GM18870 (cell line): ENCODE measurements around the gene STN1.

Experiments
- ATAC-seq: cut with Tn5 transposase; IDR thresholded peaks from one replicate; pipeline ENCODE4 v1.9.1; 2021; ENCODE audit warnings: moderate library complexity; ENCODE audit not compliant: unreplicated experiment

STN1 gene

DNA sequence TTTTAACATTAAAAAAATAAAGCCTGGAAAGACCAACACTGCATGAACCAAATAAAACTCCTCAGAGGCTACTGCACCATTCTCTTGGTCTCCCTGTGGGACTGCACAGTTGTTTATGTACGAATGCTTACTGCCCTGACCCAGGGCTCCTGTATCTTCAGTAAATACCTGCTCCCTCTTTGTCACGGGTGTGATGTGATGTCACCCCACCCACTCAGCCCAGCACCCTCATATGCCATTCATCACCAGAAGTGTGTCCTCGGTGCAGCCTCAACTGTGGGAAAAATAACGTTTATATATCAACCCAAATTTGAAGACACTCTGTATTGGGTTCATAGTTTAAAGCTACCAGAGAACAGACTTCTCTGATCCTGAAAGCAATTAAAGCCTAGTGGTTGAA lies 48.6 kb downstream of the STN1 start:
- no peak for ATAC-seq

- no peak for ATAC-seq
Observed at GRCh38 chr10:103868200-103868599, 49.8 kb downstream of the STN1 start.

GRCh38 chr10:103861505-103861904 lies 56.5 kb downstream of the STN1 start:
- no peak for ATAC-seq

DNA sequence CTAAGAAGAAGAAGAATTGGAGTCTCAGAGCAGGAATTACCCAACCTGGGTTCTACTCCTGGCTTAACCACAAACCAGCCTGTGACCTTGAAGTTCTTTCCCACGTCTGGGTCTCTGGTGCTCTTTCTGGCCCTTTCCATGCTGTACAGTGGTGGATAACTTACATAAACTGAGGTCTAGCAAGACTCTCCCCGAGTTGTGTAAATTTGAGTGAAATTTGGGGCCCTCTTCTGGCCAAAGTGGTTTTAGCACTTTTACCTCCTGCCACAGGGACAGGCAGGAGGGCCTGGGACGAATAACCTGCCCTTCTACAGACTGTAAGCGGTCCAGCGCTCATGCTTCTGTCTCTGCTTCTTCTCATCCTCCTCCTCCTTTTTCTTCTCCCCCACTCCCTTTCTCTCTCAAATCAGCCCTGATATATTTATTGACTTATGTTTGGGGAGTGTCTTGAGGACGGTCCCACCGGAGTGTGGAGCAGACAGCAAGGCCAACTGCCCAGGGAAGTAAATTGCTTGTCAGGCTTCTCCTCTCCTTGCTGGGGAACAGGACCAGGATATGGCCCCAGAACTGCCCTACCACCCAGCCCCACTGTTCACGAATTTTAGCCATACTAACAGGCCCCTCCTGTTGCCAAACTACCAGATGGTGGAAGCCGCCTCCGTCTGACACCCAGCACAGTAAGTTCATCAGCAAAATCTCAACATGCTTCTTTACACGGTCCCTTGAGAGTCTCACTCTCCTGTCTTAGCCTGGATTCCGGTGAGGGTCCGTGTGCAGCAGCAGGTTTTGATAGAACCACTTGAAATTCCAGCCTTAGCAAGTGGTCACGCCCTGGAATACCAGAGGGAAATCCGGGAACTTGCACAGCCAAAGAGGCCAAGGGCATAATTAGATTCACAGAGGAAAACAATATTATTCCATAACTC lies 58.6 kb downstream of the STN1 start:
- ATAC-seq, result no peak

DNA sequence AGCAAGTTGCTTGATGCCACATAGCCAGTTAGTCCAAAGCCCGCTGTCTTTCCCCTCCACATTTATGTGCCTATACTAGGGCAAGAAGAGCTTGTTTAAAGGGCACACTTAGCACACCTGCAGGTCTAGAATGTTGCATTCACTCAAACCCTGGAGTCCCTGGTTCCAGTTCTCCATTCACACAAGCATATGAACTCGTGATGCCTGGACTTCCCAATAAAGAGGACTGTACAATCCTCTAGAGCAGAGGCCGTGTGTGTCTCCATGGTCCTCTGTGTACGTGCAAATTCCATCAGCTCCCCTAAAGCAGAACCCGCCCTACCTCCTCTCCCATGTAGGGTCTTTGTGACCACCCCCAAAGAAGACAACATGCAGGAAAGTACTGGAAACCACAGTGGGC lies 59.6 kb downstream of the STN1 start:
- no peak for ATAC-seq

DNA sequence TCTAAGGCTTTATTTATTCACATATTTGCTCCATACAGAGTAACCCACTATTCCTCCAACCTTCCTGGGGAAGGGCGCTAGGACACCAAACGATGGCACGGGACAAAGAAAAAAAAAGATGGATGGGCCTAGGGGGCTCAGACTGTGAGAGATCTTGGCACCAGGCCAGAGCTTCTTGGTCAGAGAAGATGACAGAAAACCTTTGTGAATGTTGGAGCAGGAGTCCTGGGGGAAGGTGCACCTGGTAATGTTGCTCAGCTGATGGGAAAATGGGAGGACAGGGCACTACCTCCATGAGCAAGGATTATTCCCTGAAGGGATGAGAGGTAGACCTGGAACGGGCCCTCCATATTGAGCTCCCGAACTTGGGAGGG lies 61.2 kb downstream of the STN1 start:
- no peak for ATAC-seq

DNA sequence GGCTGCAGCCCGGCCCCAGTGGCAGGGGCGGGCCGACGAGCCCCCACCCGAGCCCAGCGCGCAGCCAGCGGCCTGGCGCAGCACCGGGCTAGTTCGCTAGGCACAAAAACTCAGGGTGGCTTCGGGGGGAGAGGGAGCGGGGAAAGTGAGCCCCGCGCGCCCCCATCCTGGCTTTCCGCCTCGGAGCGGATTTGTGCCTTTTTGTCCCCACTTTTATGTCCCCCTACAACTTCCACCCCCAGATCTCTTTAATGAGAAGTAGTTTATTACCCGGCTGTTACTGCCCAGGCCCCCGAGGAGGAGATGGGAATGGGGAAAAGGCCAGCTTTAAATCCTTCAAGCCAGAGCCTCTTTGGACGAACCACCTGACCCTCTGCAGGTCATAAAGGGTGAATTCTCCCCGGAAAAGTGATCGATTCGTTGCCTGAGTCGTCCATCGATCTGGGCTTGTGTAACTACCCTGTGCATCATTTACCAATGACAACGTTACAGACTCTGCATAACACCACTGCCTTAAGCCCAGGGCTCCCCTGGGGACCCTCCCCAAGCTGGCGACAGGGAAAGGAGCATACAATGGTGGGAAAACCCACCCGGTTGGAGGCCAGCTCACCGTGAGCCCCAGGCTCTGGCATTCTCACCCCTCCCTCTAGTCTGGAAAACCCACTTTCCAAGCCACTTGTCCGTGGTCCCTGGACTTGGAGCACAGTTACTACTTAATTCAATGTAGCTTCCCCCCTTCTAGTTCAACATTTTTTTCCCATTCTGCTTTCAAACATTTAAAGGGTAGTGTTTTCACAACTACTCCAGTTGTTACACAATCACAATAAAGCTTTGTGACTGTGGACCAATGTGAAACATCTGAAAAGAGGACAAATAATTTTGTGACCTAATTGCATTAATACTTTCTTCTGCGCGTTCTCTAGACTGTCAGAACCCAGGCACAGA lies 61.9 kb downstream of the STN1 start:
- no peak for ATAC-seq

- no peak for ATAC-seq
Observed at GRCh38 chr10:103855424-103855823, 62.6 kb downstream of the STN1 start, which contains the start of gene SH3PXD2A. SH3PXD2A (minus strand) TSS chr10:103855576; CDS start chr10:103855266, 310 bp downstream.

DNA sequence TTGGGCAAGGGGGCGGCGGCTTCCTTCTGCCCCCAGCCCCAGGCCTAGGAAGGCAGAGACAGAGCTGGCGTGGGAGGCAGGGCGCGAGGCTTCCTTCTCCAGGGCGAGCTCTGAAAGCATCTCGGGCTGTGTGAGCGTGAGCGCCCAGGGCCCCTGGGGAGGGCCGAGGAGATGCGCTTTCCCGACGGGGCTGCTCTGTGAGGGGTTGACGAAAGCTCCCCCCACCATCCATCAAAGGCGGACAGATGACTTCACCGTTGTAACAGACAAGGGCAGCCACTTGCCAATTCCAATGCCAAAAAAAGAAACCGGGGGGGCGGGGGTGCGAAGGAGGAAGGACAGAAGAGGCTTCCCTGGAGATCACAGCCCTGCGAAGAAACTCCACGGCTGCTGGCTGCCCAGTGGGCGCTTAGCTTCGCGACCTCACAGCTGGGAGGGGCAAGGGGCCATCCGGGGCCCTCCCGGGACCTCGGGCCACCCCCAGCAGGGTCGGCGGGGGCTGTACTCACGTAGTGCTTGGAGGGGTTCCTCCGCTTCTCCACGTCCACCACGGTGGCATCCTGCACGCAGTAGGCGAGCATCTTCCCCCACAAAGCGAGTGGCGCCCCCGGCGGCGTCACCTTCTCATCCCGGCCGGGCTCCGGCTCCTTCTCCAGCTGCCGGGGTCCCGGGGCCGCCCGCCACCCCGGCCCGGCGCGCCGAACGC lies 63.1 kb downstream of the STN1 start:
- no peak for ATAC-seq

- ATAC-seq, result no peak
Observed at GRCh38 chr10:103854265-103854685, 63.7 kb downstream of the STN1 start.

- ATAC-seq, result no peak
Observed at GRCh38 chr10:103853428-103854264, 64.3 kb downstream of the STN1 start.

GRCh38 chr10:103852856-103853255 lies 65.1 kb downstream of the STN1 start:
- ATAC-seq, result no peak

- no peak for ATAC-seq
Observed at GRCh38 chr10:103852189-103852711, 65.7 kb downstream of the STN1 start.

DNA sequence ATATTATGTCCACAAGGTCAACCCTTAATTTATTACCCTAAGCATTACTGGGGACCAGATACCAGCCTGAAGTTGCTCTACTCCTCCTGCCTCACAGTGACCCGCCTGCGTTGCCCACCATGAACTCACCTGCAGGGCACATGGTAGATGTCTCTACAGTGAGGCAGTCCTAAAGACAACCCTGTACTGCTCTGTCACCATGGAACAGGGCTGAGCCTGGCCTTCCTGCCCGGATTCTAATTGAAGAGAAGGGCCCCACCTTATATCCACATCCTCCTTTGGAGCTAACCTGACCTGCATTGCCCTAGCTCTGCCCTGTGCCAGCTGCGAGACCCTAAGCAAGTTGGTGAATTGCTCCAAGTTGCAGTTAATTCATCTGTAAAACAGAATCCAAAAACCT lies 66.7 kb downstream of the STN1 start:
- no peak for ATAC-seq

DNA sequence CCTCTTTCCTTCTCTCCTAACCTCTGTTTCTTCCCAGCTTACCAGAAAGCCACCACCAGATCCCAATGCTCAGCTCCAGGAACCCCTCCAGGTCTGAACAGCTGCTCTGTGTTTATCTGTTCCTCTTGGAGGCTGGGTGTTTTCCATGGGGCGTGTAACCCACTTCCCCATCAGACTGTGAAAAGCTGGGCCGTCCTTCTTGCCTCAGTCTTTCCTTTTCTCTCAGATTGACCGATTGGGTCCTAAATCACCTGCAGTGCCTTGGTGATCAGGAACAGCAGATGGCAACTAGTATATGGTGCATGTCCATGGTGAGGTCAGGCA lies 67.5 kb downstream of the STN1 start:
- ATAC-seq, result no peak

DNA sequence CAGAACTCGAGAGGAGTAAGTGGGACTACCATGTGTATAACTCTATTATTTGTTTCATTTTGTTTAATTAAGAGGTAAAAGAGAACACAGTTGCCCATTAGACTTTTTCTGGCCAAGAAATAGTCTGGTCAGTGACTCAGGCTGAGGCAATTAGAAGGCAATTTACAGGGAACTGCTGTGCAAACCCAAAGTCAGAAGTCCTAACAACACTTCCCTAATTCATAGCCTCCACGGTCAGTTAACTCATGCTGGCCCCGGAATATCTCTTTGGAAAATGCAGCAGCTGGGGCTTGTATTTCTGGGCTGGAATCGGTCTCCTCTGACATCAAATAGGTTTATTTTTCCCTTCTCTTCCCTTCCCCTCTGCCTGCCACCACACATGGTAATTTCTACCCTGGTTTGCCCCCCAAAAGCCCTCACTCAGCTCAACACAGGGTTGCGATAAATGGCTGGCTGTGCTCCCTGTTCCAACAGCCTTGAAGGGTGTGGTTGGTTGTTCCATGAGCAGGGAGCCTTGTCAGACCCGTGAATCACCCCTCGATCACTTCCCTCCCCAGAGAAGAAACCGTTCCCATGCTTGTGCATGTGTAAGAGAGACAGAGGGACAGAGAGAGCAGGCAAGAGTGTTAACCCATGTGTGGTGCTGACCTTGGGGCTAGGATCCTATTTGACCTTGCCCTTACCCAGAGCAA lies 68.0 kb downstream of the STN1 start:
- no peak for ATAC-seq

DNA sequence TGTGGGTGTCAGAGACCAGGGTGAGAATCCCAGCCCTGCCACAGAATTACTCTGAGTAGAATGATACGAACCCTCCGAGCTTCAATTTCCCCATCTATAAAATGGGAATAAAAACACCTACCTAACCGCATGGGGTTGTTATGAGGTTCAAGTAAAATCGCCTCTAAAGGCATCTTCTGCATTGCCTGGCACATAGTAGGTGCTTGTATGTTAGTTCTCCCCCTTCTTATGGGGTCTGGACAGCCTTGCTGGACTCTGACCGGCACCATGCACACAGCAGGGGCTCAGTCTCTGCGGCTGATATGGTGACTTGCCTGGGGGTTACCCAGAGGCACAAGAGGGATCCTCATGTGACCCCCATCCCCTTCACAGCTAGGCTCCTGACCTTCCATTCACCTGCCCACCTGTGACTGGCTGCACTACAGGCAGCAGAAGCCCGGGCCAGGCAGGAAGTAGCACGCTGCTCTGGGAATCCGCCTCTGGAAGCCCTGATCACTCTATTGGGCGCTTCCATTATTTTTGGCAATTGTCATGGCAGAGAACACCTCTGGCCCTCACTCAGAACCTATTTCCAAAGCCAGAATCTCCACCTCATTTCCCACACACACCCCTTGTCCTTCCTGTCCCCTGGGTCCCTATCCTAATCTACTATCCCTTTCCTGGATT lies 68.6 kb downstream of the STN1 start:
- no peak for ATAC-seq

DNA sequence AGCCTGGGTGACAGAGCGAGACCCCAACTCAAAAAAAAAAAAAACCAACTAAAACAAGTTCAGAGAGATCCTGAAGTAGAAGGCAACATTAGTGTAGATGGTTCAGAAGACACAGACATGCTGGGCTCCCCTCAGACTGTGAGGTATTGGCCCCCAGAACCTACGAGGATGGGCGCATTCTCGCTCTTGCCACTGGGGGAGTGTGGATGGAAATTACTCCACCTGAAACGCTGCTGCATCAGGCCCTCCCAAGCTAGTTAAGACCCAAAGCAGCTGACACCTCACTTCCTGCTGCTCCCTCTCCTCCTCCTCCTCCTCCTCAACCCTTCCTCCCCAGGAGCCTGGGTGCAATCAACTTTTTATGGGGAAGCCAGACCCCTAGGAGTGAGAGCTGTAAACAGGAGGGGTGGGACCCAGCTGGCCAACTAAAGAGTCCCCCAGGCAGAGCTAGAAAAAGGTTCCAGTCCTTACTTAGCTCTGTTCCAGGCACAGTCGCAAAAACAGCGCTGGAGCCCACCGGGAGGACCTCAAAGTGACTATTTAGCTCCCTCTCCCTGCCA lies 70.0 kb downstream of the STN1 start:
- no peak for ATAC-seq

DNA sequence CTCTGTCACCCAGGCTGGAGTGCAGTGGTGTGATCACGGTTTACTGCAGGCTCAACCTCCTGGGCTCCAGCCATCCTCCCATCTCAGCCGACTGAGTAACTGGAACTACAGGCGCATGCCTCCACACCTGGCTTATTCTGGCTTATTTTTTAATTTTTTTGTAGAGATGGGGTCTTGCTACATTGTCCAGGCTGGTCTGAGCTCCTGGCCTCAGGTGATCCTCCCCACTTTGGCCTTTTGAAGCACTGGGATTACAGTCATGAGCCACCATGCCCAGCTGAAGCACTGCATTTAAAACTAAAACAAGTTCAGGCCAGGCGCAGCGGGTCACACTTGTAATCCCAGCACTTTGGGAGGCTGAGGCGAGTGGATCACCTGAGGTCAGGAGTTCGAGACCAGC lies 70.6 kb downstream of the STN1 start:
- ATAC-seq, result no peak
